HG02870 (cell line): Measurements from ENCODE around the gene SLC22A3.

ENCODE experiments used
- ATAC-seq: cut with Tn5 transposase; IDR thresholded peaks from one replicate; pipeline ENCODE4 v1.9.1; 2021; ENCODE audit warnings: mild to moderate bottlenecking, moderate library complexity; ENCODE audit not compliant: unreplicated experiment

Gene SLC22A3

DNA sequence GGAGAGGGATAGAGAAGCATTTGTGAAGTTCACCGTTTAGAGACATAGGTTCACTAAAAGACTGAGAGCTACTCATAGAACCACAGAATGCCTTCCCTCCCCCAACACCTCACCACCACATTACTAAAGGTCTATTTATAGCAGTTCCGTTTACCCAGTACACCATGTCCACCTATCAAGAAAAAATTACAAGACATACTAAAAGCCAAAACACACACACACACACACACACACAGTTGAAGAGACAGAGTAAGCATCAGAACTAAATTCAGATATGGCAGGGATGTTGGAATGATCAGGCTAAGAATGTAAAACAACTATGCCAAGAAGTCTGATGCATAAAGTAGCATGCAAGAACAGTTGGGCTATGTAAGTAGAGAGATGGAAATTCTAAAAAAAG lies 52.3 kb downstream of the SLC22A3 start:
- no peak for ATAC-seq

DNA sequence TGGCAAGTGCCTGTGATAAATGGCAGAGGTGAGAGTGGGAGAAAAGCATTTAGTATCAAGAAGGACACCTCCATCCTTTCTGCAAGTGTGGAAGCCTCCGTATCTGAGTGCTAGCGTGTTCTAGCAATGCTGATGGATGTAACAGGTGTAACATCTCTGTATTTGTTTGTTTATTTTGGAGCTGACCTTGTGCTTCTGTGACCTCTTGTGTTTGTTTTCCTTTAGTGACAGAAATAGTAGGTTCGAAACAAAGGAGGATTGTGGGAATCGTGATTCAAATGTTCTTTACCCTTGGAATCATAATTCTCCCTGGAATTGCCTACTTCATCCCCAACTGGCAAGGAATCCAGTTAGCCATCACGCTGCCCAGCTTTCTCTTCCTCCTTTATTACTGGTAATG lies 60.4 kb downstream of the SLC22A3 start:
- ATAC-seq, result no peak

DNA sequence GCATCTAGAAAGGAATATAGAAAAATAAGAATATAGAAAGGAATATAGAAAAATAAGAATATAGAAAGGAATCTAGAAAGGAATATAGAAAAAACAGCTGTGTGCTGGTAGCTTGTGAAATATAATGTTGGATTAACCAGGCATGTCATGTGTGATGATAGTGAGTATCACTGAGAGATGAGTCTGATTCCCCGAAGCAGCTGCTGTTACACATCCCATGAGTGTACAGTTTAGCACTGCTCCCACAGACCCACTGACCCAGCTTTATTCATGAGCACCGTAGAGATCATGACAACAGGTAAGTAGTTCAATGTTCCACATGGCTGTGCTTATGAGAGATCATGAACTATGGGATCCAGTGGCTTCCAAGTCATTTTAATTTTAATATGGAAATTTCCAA lies 64.8 kb downstream of the SLC22A3 start:
- ATAC-seq, result no peak

DNA sequence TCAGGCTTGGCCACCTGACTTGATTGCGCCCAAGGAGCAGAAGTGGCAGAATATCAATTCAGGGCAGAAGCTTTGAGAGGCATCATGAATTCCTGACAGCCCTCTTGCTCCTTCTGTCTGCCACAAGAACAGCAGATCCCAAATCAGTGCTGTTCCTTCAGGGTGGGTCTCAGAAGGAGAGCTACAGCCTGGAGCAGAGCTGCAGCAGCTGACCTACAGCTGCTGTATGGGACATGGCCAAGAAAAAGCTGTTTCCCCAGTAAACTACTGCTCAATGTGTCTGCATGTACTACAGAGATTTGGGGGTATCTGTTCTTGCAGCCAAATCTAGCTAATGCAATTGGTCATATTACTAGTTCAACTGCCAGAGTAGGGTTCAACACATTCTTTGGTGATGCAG lies 69.0 kb downstream of the SLC22A3 start:
- ATAC-seq, result no peak

DNA sequence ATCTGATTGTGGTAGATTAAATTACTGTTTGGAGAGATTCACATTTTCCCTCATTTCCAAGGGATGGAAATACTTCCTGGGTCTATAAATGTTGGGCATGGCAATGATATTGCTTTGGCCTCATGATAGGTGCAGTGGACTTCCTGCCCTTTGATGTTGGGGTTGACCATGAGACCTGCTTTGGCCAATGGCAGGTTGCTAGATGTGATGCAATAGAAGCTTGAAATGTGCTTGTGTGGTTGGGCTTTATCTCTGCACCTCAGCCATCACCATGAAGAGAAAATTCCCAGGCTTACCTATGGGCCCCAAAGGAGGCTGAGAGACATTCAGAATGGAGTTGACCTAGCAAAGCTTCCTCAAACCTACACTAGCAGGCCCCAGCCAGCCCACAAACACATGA lies 69.4 kb downstream of the SLC22A3 start:
- no peak for ATAC-seq

DNA sequence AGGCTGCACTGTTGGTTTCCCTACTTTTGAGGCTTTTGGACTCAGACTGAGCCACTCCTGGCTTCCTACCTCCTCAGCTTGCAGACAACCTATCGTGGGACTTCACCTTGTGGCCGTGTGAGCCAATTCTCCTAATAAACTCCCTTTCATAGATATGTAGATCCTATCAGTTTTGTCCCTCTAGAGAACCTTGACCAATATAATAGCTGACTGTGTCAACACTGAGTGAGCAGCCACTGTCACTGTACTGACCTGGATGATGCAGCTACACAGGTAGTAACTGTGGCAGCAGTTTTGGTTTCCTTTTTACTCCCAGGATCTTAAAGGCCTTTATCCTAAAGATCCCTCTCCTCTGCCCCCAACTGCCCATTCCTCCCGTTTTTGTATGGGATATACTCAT lies 70.2 kb downstream of the SLC22A3 start:
- no peak for ATAC-seq

DNA sequence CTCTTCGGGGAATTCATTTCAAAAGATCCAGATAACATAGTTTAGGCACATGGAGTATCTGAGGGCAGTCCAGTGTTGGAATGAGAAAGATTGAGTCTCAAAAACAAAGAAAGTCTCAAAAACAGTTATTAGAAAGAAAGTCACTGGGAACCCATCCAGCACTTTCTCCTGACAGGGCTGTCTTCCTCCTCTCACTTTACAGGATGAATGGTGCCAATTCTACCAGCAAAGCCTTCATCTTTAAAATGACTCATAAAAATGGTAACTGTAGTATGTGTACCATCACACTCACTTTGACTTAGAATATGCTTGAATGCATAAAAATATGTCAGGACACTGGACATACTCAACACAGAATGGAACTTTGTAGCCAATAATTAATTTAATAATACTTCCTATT lies 71.3 kb downstream of the SLC22A3 start:
- ATAC-seq, result no peak

DNA sequence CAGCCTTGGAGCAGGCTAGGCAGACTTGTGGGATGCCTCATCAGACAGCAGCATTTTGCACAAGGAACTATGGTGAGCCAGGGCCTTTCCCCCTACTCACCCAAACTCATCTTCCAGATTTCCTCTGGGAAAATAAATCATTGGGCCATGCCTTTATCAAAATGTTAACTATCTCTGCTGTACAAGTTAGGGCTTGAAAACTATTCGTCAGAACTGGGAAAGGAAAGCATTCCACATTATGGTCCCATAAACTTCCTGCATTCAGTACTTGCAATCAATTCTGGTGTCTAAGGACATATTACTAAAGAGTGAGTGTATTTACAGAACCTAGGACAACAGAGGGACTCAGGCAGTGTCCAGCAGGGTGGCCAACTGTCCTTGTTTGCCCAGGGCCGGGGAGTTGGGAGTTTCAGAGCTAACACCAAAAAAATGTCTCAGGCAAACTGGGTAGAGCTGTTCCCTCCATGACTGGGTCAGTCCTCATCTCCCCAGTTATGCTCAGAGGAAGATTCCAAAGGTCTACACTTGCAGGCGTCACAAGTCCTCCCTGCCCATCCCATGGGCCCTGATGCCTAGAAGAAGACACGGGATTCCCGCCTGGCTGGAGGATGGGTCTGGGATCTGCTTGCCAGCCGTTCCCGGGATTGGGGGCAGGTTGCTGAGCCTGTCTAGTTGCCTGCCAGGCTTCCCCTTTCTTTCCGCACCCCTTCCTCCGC lies 72.2 kb downstream of the SLC22A3 start:
- no peak for ATAC-seq

DNA sequence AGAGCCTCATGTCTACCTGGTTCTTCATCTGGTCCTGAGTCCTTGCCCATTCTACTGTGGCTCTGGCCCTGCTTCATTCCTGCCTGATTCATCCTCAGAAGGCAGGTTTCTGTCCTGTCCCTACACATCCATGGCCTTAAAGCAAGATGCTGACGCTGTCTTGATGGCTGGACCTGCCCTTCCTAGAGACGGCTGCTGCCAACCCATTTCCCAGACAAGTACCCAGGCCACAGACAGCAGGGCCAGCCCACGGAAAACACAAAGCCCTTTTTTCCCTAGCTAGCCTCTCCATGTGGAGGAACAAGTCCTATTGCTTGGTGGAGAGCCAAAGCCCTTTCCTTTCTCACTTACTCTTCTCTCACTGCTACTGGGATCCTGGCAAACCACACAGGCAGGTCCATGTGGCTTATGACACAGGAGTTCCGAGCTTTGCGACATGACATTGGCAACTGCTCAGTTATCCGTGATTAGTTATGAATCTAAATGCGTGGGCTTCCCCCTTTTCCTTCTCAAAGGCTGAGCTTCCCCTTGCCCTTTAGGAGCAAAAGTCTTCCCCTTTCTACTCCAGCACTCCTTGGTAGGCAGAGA lies 72.9 kb downstream of the SLC22A3 start:
- ATAC-seq, result no peak

DNA sequence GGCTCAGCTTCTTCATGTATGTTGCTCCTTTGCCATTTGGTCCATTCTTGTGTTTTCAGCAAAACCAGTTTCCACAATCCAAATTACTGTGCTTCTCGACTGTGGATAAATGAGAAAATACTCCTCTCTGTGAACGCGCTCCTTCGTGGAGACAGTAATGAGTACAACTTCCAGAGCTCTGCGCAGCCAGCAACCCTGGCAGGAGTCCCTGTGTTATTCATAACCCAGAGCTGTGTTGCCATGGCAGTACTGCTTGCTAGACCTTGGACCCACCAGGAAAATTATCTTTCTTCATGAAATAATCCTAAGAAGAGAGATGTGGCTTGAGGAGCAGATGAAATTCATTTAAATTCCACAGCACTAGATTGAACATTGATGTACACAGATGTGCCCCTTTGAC lies 73.7 kb downstream of the SLC22A3 start:
- ATAC-seq, result no peak

DNA sequence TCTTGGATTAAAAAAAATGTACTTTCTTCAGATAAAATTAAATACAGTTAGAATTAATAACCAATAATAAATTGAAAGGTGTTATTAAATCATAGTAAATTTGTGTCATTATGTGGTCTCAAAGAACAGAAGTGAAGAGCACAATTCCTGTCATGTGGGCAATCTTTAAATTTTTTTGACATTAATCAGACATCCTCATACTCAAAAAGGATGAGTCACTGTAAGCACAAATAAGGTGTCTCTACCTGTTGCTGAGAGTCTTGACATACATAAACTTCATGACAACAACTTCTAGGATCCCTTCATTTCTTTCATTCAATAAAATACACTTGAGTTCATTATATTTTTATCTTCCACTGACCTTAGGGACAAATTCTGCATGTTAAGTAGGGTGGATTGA lies 76.1 kb downstream of the SLC22A3 start:
- ATAC-seq, result no peak

DNA sequence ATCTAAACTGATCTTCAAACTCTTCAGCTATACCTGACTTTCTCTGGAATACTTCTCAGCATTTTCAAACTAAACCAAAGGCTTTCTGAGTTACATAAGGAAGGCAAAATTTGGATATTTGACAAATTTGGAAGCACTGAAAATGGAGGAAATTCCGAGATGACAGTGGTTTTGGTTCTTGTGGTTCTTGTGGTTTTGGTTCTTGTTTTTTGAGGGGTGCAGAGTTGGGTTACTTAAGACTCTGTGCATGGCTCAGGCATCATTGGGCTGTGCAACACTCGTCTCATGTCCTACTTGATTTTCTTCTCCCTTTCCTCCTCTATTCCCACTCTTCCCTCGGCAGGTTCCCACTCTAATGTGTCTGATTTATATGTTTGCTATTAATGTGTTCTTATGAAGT lies 78.0 kb downstream of the SLC22A3 start:
- no peak for ATAC-seq

DNA sequence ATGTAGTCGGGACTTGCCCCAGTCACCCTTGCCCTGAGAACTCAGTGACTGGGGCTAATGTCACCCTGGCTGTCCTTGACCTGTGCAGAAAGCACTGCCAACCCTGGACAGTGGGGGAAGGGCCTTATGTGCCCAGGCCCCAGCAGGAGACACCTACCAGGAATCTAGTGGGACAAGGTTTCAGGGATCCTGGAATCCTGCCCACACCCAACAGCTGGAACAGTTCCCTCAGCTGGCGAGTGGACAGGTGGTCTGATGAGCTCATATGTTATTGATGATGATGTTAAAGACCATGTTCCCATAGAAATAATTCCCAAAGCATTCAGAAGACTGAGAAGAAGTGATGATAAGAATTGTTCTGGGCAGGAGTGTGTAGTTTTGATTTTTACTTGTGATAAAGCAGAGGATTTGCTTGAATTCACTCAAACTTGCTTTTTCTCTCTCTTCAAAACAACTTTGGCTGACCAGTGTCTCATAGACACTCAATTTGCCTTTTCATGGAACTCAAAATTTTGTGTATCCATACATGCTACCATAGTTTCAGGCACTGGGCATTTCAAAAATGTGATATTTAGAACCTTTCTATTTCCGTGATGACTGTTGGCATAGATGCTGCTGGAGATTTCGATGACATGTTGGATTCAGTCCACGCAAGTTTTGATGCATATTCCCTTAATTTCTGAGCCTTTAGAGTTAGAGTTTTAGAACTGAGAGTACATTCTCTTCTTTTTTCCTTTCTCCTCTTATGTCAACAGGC lies 79.3 kb downstream of the SLC22A3 start:
- no peak for ATAC-seq

DNA sequence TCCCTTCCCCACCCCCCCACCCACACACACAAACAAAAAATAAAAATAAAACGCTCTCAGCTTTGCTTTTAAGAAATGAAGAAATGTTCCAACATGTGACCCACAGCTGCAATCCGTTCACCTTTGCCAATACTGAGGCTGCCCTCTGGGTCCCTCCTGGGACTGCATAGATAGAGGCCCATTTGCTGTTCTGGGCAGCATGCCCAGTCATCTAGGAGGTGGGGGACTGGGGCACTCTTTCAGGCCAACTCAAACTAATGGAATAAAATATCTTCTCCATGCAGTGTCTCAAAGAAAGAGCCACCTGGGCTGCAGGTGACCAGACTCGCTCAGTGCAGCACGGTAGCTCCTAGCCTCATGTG lies 79.9 kb downstream of the SLC22A3 start:
- no peak for ATAC-seq

DNA sequence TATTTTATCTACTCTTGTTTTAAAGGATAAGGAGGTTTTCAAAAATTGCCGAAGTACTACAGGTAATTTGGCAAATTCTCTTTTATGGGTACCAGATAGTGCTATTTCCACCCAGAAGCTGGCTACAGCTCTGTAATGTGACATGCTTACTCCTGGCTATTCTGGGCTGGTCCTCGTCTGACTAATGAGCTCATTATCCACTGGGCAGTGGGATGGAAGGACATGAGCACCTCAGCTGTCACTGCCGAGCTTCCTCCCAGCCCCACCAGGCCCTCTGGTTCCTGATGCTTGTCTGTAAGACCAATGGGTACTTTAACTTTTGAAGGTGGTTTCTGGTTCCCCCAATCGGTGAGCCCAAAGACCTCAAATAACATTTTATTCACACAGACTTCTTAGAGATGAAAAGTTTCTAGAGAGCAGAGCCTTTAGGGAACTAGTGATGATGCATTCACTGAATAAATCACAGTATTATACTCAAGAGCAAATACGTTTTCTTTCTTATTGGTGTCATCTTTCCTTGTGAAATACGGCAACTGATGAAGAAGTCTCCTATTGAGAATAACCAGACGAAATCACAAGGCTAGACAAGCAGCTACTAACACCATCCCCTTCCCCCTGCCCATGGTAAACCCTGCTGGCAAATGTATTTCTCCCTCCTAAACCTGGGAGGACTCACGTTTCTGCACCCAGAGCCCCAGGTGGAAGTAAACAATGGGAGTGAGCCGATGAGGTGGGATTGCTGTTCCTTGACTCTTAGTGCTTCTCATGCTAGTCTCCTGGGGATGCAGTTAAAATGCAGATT lies 80.8 kb downstream of the SLC22A3 start:
- no peak for ATAC-seq

DNA sequence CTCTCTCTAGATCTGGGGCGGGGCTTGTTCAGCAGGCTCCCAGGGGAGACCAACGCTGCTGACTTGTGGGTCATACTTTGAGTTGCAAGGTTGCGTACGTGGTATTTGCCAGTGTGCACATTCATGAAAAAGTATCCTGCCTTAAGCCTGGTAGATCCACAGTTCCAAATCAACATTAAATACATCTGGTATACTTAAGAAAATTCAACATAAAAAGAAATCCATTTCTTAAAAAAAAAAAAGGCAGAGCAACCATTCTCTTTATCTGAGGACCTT lies 81.4 kb downstream of the SLC22A3 start:
- ATAC-seq, result no peak

DNA sequence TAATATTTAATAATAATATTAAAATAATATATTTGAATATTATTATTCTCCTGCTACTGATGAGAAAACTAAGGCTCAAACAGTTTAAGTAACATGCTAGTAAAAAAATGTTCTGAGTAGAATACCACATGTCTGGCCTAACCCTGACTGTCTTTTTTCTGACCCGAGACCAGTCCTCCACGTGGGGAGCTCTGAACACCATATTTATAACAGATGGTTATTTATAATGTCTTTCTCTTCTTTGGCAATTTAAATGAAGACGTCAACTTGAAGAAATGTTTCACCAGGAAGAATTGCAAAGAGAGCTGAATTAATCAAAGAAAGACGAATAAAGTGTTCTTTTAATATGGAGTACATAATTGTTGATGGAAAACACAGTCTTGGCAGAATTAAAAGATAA lies 82.0 kb downstream of the SLC22A3 start:
- ATAC-seq, result no peak

DNA sequence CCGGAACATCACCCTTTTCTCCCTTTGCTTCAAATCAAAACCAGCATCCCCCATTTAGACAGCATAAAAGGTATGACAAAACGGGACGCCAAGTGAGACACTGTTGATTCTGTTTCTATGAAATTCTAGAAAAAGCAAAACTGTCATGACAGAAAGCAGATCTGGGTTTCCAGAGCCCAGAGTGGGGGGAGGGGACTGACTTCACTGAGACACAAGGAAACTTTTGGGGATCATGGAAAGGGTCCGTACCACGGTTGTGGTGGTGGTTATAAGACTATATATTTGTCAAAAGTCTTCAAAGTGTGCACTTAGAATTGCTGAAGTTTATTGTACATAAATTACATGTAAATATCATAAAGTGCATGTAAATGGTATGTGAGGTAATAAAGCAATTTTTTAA lies 82.6 kb downstream of the SLC22A3 start:
- ATAC-seq, result no peak

DNA sequence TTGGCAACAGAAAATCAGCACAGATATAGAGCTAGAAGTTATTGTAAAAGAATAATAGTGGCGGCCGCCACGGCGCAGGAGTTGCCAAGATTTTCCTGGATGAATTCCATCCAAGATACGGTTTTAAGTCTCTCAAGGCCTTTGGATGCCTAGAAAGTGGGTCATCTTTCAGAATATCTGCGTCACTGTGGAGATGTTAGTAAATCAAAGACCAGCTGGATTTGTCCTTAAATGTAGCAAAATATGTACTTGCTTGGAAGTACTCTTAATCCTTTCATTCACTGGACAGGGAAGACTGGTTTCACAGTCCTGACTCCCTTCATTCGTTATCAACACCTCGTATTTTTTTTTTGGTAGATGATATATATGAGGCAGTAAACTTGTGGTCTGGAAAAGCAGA lies 83.0 kb downstream of the SLC22A3 start:
- ATAC-seq, result no peak

DNA sequence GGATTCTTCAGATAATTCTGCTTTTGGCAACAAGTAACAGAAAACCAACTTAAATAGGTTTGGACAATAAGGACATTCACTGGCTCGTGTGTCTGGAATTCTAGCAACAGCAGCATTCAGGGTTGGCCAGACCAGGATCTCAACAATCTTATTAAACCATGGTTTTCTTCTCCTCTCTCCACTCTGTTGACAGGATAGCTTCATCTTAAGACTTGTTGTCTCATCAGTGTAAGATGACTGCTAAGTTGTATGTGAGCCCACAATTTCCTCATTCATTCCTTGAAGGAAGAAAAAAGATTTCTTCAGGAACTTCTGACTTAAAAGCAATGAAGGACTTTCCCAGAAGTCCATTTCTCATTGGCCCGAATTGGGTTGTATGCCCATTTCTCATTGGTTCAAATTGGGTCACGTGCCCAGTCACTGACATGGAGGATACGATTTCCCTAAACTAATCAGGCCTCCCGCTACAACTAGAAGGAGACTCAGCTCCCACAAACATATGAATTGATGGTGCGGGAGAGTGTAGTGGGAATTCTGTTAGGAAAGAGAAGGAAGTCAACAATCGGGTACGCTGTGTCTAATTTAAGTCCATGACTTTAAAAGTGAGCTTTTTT lies 83.7 kb downstream of the SLC22A3 start:
- ATAC-seq, result no peak

DNA sequence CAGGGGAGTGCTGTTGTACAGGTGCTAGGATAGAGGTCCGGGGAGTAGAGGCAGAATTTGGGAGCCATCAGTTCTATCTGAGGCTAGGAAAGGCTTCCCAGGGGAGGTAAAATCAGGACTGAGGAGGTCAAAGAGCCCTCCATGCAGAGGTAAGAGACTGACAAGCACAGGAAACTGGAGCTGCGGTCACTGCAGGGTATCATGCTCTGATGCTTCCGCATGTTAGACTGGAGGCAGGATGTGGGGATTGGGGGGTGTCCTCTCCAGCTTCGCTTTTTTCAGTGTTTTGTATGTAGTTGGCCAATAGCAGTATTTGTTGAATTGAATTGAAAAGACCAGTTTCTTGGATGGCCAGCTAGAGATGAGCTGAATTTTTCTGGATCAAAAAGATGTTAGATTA lies 87.8 kb downstream of the SLC22A3 start:
- ATAC-seq, result no peak
